Esophagus (tissue), 2 donors: Measurements from ENCODE around the gene AMPD3. TPM values are rescaled to one million over a fixed set of nuclear protein-coding genes. Genes with fewer than 3 reads are reported as not detected.

Source experiments
- H3K27ac ChIP-seq, 2 donors: one replicate each; pipeline ENCODE4 v1.5.1; 2013; ENCODE audit warnings: low read depth in 2 of 2, mild to moderate bottlenecking in 2 of 2, inconsistent platforms in 1 of 2, low read length in 1 of 2, moderate library complexity in 1 of 2
- H3K27me3 ChIP-seq, 2 donors: one replicate each; pipeline ENCODE4 v1.6.1; 2013; ENCODE audit warnings: low read length in 2 of 2, control low read depth in 1 of 2, mild to moderate bottlenecking in 1 of 2; ENCODE audit not compliant: insufficient read depth in 2 of 2, control insufficient read depth in 1 of 2
- H3K36me3 ChIP-seq, 2 donors: one replicate each; pipeline ENCODE4 v1.6.1; 2013; ENCODE audit warnings: low read length in 1 of 2; ENCODE audit not compliant: control insufficient read depth in 2 of 2, insufficient read depth in 2 of 2
- H3K4me1 ChIP-seq, 2 donors: one replicate each; pipeline ENCODE4 v1.6.1; 2013; ENCODE audit warnings: low read length in 1 of 2; ENCODE audit not compliant: control insufficient read depth in 2 of 2, insufficient read depth in 2 of 2
- H3K4me3 ChIP-seq, 2 donors: one replicate each; pipeline ENCODE4 v1.5.1; 2013; ENCODE audit warnings: low read length in 2 of 2, mild to moderate bottlenecking in 2 of 2, low read depth in 1 of 2, moderate library complexity in 1 of 2
- H3K9me3 ChIP-seq, 2 donors: one replicate each; pipeline ENCODE4 v1.6.1; 2013; ENCODE audit warnings: mild to moderate bottlenecking in 2 of 2, low read depth in 1 of 2, low read length in 1 of 2, moderate library complexity in 1 of 2; ENCODE audit not compliant: control insufficient read depth in 2 of 2, insufficient read depth in 1 of 2
- WGBS, 2 donors: extraction: QIAGEN DNeasy Blood & Tissue Kit; methylation state at CpG; one replicate each; pipeline ENCODE4 v1.1.7; 2013; 5-methylcytosine and 5-hydroxymethylcytosine counted together
- polyA plus RNA-seq, 2 donors: library from polyadenylated mRNA; stranded (reverse); fragments of 200-250 nt; gene quantifications; one replicate each; pipeline ENCODE4 v1.2.3, GENCODE V29; 2013
- donor health status: healthy with polysubstance abuse.
- donor health status: Bipolar disorder and iron deficiency.

The AMPD3 gene
- polyA plus RNA-seq, 2 donors, result 4.3 to 11.9 TPM

GRCh38 chr11:10443721-10444235, 11.3 kb upstream of the AMPD3 start:
- WGBS, 2 donors, result 80 to 89% methylated on average over 4 of the region's 4 CpGs
- H3K36me3 ChIP-seq, result no peaks in the 10 kb centered on the region
- no peaks in the 10 kb centered on the region for H3K9me3 ChIP-seq
- no peak overlapping the region for H3K27ac ChIP-seq
- H3K4me3 ChIP-seq, result no peak overlapping the region
- H3K4me1 ChIP-seq, result no peaks in the 10 kb centered on the region
- H3K27me3 ChIP-seq, result no peaks in the 10 kb centered on the region

GRCh38 chr11:10444725-10445315, 10.2 kb upstream of the AMPD3 start:
- no peak overlapping the region for H3K4me3 ChIP-seq
- H3K36me3 ChIP-seq, result no peaks in the 10 kb centered on the region
- no peak overlapping the region for H3K27ac ChIP-seq
- no peaks in the 10 kb centered on the region for H3K4me1 ChIP-seq
- no peaks in the 10 kb centered on the region for H3K27me3 ChIP-seq
- no peaks in the 10 kb centered on the region for H3K9me3 ChIP-seq
- 88 to 90% methylated on average over 4 of the region's 4 CpGs for WGBS, 2 donors

GRCh38 chr11:10447445-10447844, 7.6 kb upstream of the AMPD3 start:
- Histone ChIP-seq H3K9me3 (no peaks in the 10 kb centered on the region), H3K4me1 (peaks cover 0 to 4% of the 10 kb centered on the region in 2 donors), H3K36me3 (no peaks in the 10 kb centered on the region), H3K27ac (no peak overlapping the region), H3K27me3 (no peaks in the 10 kb centered on the region), H3K4me3 (no peak overlapping the region)
- WGBS, 2 donors, result 89 to 93% methylated on average over 2 of the region's 2 CpGs

- H3K36me3 ChIP-seq, result no peaks in the 10 kb centered on the region
- peak overlapping the region; percentile 37 to 74 for H3K27ac ChIP-seq
- WGBS, 2 donors, result 5 to 8% methylated on average over 60 to 94 of the region's 94 CpGs
- peak overlapping the region; percentile 56 to 69 for H3K4me3 ChIP-seq
- no peaks in the 10 kb centered on the region for H3K27me3 ChIP-seq
- H3K4me1 ChIP-seq, result peaks cover 0 to 6% of the 10 kb centered on the region in 2 donors
- no peaks in the 10 kb centered on the region for H3K9me3 ChIP-seq
Observed at GRCh38 chr11:10450462-10451425, 4.3 kb upstream of the AMPD3 start.

- no peaks in the 10 kb centered on the region for H3K27me3 ChIP-seq
- peaks cover 0 to 12% of the 10 kb centered on the region in 2 donors for H3K4me1 ChIP-seq
- H3K36me3 ChIP-seq, result no peaks in the 10 kb centered on the region
- peak overlapping the region; percentile 56 to 69 for H3K4me3 ChIP-seq
- peak overlapping the region in 1 of 2 donors; percentile 37 for H3K27ac ChIP-seq
- H3K9me3 ChIP-seq, result no peaks in the 10 kb centered on the region
- 62 to 68% methylated on average over 4 of the region's 4 CpGs for WGBS, 2 donors
Observed at GRCh38 chr11:10451426-10452116, 3.5 kb upstream of the AMPD3 start.

GRCh38 chr11:10452211-10452767, 2.8 kb upstream of the AMPD3 start:
- peaks cover 0 to 13% of the 10 kb centered on the region in 2 donors for H3K4me1 ChIP-seq

GRCh38 chr11:10453261-10453660, 1.8 kb upstream of the AMPD3 start:
- H3K27ac ChIP-seq, result no peak overlapping the region
- H3K36me3 ChIP-seq, result no peaks in the 10 kb centered on the region
- no peaks in the 10 kb centered on the region for H3K27me3 ChIP-seq
- H3K4me3 ChIP-seq, result no peak overlapping the region
- no peaks in the 10 kb centered on the region for H3K9me3 ChIP-seq
- H3K4me1 ChIP-seq, result peaks cover 0 to 13% of the 10 kb centered on the region in 2 donors
- WGBS, 2 donors, result 65 to 80% methylated on average over 3 of the region's 3 CpGs

More at GRCh38 chr11:10452211-10452767, 2.8 kb upstream of the AMPD3 start:
- Histone ChIP-seq H3K4me3 (peak overlapping the region in 1 of 2 donors; percentile 56), H3K9me3 (no peaks in the 10 kb centered on the region), H3K36me3 (no peaks in the 10 kb centered on the region), H3K27ac (no peak overlapping the region), H3K27me3 (no peaks in the 10 kb centered on the region)
- 78 to 80% methylated on average over 3 of the region's 3 CpGs for WGBS, 2 donors

GRCh38 chr11:10455637-10456487, 798 bp downstream of the AMPD3 start:
- H3K27ac ChIP-seq, result peak overlapping the region; percentile 46 to 77
- peak overlapping the region; percentile 30 to 33 for H3K4me3 ChIP-seq
- 15 to 20% methylated on average over 18 of the region's 18 CpGs for WGBS, 2 donors
- H3K27me3 ChIP-seq, result no peaks in the 10 kb centered on the region
- no peaks in the 10 kb centered on the region for H3K36me3 ChIP-seq
- peaks cover 0 to 13% of the 10 kb centered on the region in 2 donors for H3K4me1 ChIP-seq
- H3K9me3 ChIP-seq, result no peaks in the 10 kb centered on the region
